GM21825 (cell line): ENCODE results near the gene SHKBP1.
"Not testable (repeated sequence)": the region's sequence is repeated elsewhere in the genome, so short reads cannot be mapped to it uniquely, and the experiment has no call there.

Experiments
- ATAC-seq: cut with Tn5 transposase; IDR thresholded peaks from one replicate; pipeline ENCODE4 v1.9.1; 2021; ENCODE audit warnings: mild to moderate bottlenecking, moderate library complexity; ENCODE audit not compliant: unreplicated experiment

Gene SHKBP1

DNA sequence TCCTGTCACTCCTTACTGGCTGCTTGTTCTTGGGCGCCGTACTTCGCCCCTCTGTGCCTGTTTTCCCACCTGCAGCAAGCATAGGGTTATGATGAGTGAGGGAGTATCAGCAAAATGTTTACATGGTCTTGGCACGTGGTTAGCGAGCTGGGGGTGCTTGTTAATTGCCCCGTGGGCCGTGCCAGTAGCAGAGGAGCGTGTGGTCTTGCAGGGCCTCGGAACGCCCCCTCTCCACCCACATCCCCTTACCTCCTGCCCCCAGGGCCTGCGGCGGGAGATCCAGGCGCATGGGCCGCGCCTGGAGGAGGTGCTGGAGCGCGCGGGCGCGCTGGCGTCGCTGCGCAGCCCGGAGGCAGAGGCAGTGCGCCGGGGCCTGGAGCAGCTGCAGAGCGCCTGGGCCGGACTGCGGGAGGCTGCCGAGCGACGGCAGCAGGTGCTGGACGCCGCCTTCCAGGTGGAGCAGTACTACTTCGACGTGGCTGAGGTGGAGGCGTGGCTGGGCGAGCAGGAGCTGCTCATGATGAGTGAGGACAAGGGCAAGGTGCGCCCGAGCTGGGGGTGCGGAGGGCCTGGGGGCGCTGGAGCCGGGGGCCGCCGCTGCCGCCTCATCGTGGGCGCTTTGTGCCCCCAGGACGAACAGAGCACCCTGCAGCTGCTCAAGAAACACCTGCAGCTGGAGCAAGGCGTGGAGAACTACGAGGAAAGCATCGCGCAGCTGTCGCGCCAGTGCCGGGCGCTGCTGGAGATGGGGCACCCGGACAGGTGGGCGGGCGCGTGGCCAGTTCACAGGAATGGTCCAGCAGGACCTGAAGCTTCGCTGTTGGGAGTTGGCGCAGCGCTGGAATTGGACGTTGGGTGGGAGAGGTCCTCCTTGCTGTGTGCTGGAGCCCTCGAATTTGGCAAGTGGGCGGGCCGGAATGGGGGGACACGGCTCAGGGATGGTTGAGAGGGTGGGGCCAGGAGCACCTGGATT, 22.5 kb upstream of the SHKBP1 start:
- ATAC-seq, result no peak

DNA sequence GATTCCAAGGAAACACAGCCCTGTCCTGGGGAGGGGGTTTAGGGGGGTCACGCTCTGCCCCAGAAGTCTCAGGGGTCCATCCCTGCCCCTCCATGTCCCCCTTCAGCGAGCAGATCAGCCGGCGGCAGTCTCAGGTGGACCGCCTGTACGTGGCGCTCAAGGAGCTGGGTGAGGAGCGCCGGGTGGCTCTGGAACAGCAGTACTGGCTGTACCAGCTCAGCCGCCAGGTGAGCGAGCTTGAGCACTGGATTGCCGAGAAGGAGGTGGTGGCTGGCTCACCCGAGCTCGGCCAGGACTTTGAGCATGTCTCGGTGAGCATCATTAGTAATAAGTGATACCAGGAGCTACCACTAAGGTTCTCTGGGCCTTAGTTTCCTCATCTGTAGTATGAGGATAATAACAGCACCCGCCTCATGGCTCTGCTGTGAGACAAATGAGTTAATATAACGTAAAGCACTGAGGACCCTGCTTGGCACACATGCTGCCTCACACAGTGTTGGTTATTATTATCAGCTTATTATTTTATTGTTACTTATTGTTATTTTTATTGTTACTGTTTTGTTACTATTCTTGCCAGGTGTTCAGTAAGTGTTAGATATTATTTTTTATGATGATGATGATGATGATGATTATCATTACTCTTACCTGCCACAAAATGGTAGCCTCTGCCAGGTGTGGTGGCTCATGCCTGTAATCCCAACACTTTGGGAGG, 20.5 kb upstream of the SHKBP1 start:
- no peak for ATAC-seq

DNA sequence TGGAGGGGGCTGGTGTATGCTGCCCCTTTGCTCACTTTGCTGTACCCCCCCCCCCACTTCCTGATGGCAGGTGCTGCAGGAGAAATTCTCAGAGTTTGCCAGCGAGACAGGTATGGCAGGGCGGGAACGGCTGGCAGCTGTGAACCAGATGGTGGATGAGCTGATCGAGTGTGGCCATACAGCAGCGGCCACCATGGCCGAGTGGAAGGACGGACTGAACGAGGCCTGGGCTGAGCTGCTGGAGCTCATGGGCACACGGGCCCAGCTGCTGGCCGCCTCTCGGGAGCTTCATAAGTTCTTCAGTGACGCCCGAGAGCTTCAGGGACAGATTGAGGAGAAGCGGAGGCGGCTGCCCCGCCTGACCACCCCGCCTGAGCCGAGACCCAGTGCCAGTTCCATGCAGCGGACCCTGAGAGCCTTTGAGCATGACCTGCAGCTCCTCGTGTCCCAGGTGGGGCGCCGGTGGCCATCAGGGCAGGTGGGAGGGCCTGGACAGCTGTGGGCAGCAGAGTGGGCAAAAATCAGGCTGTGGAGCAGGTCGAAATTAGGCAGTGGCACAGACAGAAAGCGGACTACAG, 19.6 kb upstream of the SHKBP1 start:
- no peak for ATAC-seq

DNA sequence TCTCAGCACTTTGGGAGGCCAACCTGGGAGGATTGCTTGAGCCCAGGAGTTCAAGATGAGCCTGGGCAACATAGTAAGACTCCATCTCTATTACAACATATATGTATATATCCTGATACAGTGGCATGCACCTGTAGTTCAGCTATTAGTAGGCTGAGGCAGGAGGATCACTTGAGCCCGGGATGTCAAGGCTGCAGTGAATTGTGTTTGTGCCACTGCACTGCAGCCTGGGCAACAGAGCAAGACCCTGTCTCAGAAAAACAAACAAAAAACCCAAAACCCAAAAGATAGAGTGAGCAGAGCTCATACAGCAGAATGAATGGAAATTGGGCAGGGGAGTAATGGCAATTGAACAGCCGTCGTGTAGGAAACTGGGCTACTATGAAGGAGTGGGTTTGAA, 17.3 kb upstream of the SHKBP1 start:
- no peak for ATAC-seq

DNA sequence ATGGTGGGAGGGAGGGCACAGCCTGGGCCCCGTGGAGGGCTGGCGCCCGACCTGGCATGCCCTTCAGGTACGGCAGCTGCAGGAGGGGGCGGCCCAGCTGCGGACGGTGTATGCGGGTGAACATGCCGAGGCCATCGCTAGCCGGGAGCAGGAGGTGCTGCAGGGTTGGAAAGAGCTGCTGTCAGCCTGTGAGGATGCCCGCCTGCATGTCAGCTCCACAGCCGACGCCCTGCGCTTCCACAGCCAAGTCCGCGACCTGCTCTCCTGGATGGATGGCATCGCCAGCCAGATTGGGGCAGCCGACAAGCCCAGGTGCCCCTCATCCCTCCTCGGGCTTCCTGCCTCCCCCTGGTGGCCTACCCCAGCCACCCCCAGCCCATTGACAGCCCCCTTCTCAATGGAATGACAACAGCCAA, 16.6 kb upstream of the SHKBP1 start:
- no peak for ATAC-seq

DNA sequence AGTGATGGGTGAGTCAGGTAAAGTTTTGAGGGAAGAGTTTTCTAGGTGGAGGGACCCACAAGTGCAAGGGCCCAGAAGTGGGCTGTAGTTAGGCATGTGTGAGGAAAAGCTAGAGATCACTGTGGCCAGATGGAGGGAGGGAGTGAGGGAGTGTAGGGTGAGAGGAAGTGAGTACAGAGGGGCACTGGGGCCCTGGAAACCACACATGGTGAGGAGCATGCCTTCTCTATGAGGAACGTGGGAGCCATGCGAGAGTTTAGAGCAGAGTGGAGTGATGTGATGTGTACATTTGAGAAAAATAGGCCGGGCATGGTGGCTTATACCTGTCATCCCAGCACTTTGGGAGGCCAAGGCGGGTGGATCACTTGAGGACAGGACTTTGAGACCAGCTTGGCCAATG, 14.7 kb upstream of the SHKBP1 start:
- no peak for ATAC-seq

DNA sequence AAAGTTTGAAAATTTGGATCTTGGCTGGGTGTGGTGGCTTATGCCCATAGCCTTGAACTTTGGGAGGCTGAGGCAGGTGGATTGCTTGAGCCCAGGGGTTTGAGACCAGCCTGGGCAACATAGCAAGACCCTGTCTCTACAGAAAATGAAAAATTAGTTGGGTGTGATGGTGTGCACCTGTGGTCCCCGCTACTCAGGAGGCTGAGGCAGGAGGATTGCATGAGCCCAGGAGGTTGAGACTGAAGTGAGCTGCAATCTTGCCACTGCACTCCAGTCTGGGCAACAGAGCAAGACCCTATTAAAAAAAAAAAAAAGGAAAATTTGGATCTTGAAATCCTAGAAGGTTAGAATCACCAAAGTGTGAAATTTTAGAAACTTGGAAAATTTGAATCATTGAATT, 12.1 kb upstream of the SHKBP1 start:
- ATAC-seq, result not testable (repeated sequence)

DNA sequence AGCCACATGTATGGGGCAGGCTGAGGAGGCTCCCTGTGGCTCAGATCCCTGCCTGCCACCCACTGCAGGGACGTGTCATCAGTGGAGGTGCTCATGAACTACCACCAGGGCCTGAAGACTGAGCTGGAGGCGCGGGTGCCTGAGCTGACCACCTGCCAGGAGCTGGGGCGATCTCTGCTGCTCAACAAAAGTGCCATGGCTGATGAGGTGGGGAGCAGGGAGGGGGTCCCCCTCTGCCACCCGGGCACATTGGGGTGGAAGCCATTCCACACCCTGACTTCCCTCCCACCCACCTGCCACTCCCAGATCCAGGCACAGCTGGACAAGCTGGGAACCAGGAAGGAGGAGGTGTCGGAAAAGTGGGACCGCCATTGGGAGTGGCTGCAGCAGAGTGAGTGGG, 11.3 kb upstream of the SHKBP1 start:
- ATAC-seq, result no peak

DNA sequence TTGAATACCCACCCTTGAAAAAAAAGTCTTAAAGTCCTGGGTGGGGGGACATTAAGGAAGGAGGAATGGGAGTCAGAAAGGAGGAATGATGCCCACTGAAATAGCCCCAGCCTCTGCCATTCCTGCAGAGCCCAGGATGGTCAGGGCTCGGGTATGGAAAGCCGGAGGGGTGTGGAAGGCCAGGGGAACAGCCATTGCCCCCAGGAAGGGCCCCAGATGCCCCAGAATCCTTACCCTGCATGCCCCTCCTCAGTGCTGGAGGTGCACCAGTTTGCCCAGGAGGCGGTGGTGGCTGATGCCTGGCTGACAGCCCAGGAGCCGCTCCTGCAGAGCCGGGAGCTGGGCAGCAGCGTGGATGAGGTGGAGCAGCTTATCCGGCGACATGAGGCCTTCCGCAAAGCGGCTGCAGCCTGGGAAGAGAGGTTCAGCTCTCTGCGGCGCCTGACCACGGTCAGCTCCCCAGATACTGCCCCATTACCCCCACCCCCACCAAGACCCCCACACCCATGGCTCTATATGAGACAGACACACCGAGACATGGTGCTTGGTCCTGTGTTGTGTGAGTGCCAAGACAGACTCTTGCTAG, 10.7 kb upstream of the SHKBP1 start:
- no peak for ATAC-seq

DNA sequence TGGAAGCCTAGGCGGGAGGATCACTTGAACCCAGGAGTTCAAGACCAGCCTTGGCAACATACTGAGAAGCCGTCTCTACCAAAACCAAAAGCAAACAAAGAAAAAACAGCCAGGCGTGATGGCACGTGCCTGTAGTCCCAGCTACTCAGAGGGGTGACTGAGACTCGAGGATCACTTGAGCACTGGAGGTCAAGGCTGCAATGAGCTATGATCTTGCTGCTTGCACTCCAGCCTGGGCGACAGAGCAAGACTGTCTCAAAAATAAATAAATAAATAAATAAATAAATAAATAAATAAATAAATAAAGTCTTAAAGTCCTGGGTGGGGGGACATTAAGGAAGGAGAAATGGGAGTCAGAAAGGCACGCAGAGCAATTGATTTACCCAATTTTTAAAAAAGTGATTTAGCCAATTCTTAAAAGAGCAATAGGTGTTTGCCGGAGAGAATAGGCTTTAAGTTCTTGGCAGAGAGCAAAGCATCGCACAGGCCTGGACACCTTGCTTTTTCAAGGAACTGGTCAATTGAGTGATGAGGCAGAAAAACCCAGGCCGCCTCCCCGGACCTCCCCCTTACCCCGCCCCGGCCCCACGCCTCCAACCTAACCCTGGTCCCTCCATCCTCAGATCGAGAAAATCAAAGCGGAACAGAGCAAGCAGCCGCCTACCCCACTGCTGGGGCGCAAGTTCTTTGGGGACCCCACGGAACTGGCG, 9.5 kb upstream of the SHKBP1 start:
- no peak for ATAC-seq

DNA sequence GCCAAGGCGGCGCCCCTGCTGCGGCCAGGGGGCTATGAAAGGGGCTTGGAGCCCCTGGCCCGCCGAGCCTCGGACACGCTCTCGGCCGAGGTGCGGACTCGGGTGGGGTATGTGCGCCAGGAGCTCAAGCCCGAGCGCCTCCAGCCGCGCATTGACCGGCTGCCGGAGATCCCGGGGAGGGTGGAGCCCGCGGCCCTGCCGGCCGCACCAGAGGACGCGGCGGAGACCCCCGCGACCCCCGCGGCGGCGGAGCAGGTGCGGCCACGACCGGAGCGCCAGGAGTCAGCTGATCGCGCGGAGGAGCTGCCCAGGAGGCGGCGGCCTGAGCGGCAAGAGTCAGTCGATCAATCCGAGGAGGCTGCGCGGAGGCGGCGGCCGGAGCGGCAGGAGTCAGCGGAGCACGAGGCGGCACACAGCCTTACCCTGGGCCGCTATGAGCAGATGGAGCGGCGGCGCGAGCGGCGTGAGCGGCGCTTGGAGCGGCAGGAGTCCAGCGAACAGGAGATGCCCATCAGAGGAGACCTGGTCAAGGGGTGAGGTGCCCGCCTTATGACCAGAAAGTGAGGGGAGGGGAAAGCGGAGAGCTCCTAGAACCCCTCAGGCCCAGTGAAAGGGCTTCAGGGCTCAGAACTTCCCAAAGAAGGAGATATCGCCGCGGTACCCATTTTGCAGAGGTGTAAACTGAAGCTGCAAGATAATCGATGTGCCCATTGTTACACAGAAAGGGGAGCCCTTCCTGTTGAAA, 8.8 kb upstream of the SHKBP1 start:
- no peak for ATAC-seq

DNA sequence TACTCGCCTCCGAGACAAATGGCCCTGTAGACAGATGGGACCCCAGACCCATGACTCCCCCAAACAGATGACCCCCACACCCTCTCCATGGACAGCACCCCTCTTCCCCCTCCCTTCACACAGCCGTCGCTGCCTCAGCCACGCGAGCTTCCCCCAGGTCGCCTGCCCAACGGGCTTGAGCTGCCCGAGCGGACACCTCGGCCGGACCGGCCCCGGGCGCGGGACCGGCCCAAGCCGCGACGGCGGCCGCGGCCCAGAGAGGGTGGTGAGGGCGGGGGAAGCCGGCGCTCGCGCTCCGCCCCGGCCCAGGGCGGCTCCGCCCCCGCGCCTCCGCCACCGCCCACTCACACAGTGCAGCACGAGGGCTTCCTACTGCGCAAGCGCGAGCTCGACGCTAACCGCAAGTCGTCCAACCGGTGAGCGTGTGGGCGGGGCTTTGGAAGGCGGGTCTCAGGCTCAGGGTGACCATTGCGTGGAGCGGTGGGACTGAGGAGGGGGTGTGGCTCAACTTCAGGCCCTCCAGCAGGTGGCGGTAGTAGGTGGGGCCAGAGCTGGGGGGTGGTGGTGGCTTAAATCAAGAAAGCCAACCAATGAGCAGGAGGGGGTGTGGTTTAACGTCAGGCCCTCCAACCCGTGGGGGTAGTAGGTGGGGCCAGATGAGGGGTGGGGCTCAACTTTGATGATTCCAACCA, 6.2 kb upstream of the SHKBP1 start:
- ATAC-seq, result peak; percentile 71

DNA sequence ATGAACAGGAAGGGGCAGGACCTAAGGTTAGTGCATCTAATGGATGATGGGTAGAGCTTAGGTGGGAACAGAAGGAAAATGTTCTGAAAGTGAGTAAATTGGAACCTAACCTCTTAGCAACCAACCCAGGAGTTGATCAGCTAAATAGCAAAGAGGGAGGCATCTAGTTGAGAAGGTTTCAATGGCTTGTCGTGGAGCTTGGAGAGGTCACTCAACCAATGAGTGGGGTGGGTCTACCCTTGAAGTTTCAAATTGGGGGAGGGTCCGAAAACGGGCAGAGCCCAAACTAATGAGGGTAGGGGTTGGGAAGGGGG, 5.7 kb upstream of the SHKBP1 start:
- ATAC-seq, result no peak

DNA sequence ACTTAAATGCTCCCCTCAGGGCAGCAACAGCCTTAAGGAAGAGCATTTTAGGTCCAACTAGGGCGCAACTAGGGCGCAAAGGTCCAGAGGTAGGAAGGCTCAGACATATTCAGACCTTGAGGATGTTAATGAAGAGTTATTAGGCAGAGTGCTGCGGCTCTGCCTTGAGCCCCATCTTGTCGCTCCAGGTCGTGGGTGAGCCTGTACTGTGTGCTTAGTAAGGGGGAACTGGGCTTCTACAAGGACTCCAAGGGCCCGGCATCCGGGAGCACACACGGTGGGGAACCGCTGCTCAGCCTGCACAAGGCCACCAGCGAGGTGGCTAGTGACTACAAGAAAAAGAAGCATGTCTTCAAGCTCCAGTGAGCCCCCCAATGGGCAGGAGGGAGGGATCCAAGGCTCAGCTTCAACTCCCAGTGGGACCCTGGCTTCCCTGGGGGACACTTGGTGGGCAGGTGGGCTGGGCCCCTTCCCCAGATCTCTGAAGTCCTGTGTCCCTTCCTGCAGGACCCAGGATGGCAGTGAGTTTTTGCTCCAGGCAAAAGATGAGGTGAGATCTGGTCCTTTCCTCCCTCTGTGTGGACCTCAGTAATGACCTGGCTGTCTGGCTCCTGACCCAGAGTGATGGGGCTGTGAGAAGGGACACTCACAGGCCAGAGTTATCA, 4.7 kb upstream of the SHKBP1 start:
- no peak for ATAC-seq

DNA sequence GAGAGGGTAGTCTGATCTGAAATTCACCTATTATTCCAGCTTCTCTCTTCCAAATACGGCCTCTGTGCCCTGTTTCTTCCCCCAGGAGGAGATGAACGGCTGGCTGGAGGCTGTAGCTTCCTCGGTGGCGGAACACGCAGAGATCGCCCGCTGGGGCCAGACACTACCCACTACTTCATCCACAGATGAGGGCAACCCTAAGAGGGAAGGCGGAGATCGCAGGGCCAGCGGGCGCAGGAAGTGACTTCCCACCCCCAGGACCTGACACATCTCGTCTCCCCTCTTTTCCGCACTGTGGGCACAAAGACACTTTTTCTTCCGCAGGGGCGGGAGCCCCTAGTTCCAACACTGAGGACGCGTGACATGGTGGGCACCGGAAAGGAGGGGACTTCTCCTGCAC, 1.3 kb upstream of the SHKBP1 start:
- no peak for ATAC-seq

DNA sequence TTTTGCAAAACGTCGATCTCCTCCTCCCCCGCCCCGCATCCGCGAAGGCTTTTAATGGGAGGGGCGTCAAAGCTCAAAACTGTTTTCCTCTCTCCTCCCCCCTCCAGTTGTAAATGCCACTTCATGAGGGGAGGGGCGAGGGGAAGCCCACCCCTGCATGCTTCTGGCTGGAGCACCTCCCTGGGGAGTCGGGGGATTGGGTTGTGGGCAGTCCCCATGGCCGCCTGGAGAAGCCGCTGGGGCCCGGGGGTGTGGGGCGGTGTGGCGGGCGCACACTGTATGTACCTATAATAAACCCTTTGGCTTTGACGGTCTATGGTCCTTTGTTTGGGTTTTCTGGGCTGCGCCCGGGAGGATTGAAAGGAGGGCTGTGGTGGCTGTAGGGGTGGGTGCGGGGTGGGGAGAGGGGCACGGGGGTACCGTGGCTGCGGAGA, 505 bp upstream of the SHKBP1 start:
- peak; percentile 6 for ATAC-seq

DNA sequence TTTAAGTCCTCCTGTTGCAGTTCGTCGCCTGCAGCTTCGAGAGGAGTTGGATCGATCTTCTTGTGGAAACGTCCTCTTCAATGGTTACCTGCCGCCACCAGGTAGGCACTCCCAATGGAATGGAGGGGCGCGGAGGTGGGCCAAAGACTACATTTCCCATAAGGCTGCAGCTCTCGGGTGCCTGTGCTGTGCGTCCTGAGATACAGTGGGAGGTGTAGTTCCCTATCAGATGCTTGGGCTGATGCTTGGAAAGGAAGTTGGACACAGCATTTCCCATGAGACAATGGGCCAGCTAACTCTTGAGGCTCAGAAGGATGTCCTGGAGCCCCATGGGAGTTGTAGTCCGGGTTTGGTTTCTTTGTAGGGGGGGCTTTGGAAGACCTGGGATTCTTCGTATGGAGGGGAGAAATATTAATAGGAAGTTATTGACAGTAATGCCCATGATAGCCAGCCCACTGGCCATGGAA, 1.8 kb downstream of the SHKBP1 start:
- ATAC-seq, result no peak

DNA sequence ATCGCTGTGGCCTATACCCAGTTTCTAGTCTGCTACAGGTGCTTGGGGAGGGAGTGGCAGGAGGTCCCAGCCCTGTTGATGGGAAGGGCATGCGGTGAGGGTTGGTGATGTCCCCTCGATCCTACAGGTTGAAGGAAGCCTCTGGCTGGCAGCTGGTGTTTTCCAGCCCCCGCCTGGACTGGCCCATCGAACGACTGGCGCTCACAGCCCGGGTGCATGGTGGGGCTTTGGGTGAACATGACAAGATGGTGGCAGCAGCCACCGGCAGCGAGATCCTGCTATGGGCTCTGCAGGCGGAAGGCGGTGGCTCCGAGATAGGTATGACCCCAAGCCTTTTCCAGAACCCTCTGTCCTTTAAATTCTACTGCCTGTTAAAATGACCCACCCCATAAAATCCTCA, 3.9 kb downstream of the SHKBP1 start:
- ATAC-seq, result no peak

DNA sequence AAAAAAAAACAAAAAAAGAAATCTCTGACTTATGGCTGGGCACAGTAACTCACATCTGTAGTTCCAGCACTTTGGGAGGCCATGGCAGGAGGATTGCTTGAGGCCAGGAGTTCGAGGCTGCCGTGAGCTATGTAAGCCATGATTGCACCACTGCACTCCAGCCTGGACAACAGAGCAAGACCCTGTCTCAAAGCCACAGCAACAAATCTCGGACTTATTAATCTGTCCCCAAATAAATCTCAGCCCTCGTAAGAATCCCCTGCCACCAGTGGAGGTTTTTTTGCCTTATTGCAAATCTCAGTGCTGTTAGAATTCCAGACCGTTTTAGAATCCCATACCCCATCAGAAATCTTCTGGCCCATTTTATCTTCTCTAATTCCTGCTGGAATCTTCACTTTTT, 4.9 kb downstream of the SHKBP1 start:
- ATAC-seq, result no peak
